H9 (cell line): ENCODE results near the gene ADAM8. TPM values are rescaled to one million over a fixed set of nuclear protein-coding genes. Genes with fewer than 3 reads are reported as not detected.

Source experiments
- DNase-seq: peaks from one replicate; pipeline ENCODE4 v3.0.0-alpha.2; 2017
- H2AFZ ChIP-seq: one replicate; pipeline ENCODE4 v1.6.1; 2013; ENCODE audit warnings: mild to moderate bottlenecking, low read length, control low read depth, moderate library complexity
- H2AK5ac ChIP-seq: 2 replicates; pipeline ENCODE4 v1.6.1; 2013; ENCODE audit warnings: low read length, control low read depth, mixed read lengths; ENCODE audit not compliant: insufficient read length
- H2BK120ac ChIP-seq: one replicate; pipeline ENCODE4 v1.6.1; 2013; ENCODE audit warnings: low read depth, mild to moderate bottlenecking, low read length, control low read depth, inconsistent platforms; ENCODE audit not compliant: poor library complexity, severe bottlenecking
- H2BK12ac ChIP-seq: 2 replicates; pipeline ENCODE4 v1.6.1; 2013; ENCODE audit warnings: low read length, control low read depth, mixed read lengths, low read depth; ENCODE audit not compliant: insufficient read length
- H2BK15ac ChIP-seq: 2 replicates; pipeline ENCODE4 v1.6.1; 2013; ENCODE audit warnings: low read depth, low read length, control low read depth
- H2BK20ac ChIP-seq: one replicate; pipeline ENCODE4 v1.6.1; 2013; ENCODE audit warnings: low read depth, mild to moderate bottlenecking, low read length, control low read depth, inconsistent platforms; ENCODE audit not compliant: poor library complexity, severe bottlenecking
- H2BK5ac ChIP-seq: 2 replicates; pipeline ENCODE4 v1.6.1; 2013; ENCODE audit warnings: low read length, control low read depth, mixed read lengths; ENCODE audit not compliant: insufficient read length
- H3K14ac ChIP-seq: 2 replicates; pipeline ENCODE4 v1.6.1; 2013; ENCODE audit warnings: low read length, control low read depth; ENCODE audit not compliant: insufficient read depth
- H3K18ac ChIP-seq: 2 replicates; pipeline ENCODE4 v1.6.1; 2013; ENCODE audit warnings: low read depth, mild to moderate bottlenecking, mixed read lengths, low read length, control low read depth; ENCODE audit not compliant: insufficient read length
- H3K23ac ChIP-seq: 2 replicates; pipeline ENCODE4 v1.6.1; 2013; ENCODE audit warnings: low read length, control low read depth, mixed read lengths, low read depth; ENCODE audit not compliant: insufficient read length
- H3K23me2 ChIP-seq: 2 replicates; pipeline ENCODE4 v1.6.1; 2013; ENCODE audit warnings: low read depth, mild to moderate bottlenecking, mixed read lengths, low read length, control low read depth; ENCODE audit not compliant: insufficient read length, poor library complexity, severe bottlenecking
- H3K27ac ChIP-seq: 2 replicates; pipeline ENCODE4 v1.5.1; 2013; ENCODE audit warnings: low read length, control low read depth, mixed read lengths, low read depth; ENCODE audit not compliant: insufficient read length
- H3K27me3 ChIP-seq: 2 replicates; pipeline ENCODE4 v1.6.1; 2013; ENCODE audit warnings: low read length, control low read depth, inconsistent platforms; ENCODE audit not compliant: insufficient read depth
- H3K4ac ChIP-seq: 2 replicates; pipeline ENCODE4 v1.6.1; 2013; ENCODE audit warnings: low read depth, mild to moderate bottlenecking, control low read depth, inconsistent platforms, low read length, moderate library complexity
- H3K4me1 ChIP-seq: 2 replicates; pipeline ENCODE4 v1.6.1; 2013; ENCODE audit warnings: low read length, control low read depth, inconsistent platforms; ENCODE audit not compliant: insufficient read depth
- H3K4me2 ChIP-seq: 2 replicates; pipeline ENCODE4 v1.6.1; 2013; ENCODE audit warnings: low read length, control low read depth, mixed read lengths; ENCODE audit not compliant: insufficient read length, insufficient read depth
- H3K56ac ChIP-seq: 2 replicates; pipeline ENCODE4 v1.6.1; 2013; ENCODE audit warnings: low read depth, mild to moderate bottlenecking, mixed read lengths, low read length, control low read depth; ENCODE audit not compliant: insufficient read length
- H3K79me1 ChIP-seq: 2 replicates; pipeline ENCODE4 v1.6.1; 2013; ENCODE audit warnings: low read depth, mild to moderate bottlenecking, moderate library complexity, low read length, control low read depth, inconsistent platforms; ENCODE audit not compliant: insufficient read depth, poor library complexity, severe bottlenecking
- H3K79me2 ChIP-seq: 2 replicates; pipeline ENCODE4 v1.6.1; 2013; ENCODE audit warnings: low read length, control low read depth, inconsistent platforms; ENCODE audit not compliant: insufficient read depth
- H3K9ac ChIP-seq: 2 replicates; pipeline ENCODE4 v1.6.1; 2013; ENCODE audit warnings: low read length, control low read depth, mixed read lengths; ENCODE audit not compliant: insufficient read length; ENCODE audit errors: extremely low read depth
- H3K9me3 ChIP-seq: one replicate; pipeline ENCODE4 v1.6.1; 2013; ENCODE audit warnings: low read depth, low read length, inconsistent platforms; ENCODE audit not compliant: control insufficient read depth
- H3T11ph ChIP-seq: one replicate; pipeline ENCODE4 v1.6.1; 2013; ENCODE audit warnings: mild to moderate bottlenecking, low read length, control low read depth, inconsistent platforms
- H4K20me1 ChIP-seq: one replicate; pipeline ENCODE4 v1.6.1; 2013; ENCODE audit not compliant: control insufficient read depth, insufficient read length, insufficient read depth
- H4K5ac ChIP-seq: 2 replicates; pipeline ENCODE4 v1.6.1; 2013; ENCODE audit warnings: low read depth, mild to moderate bottlenecking, mixed read lengths, low read length, control low read depth; ENCODE audit not compliant: insufficient read length
- H4K8ac ChIP-seq: replicated peaks from 2 replicates; pipeline ENCODE4 v1.6.1; 2013; ENCODE audit warnings: low read length, control low read depth, mixed read lengths, low read depth; ENCODE audit not compliant: insufficient read length
- H4K91ac ChIP-seq: 2 replicates; pipeline ENCODE4 v1.6.1; 2013; ENCODE audit warnings: low read depth, mild to moderate bottlenecking, moderate library complexity, mixed read lengths, low read length, control low read depth; ENCODE audit not compliant: insufficient read length
- H3K27ac Mint-ChIP-seq, 3 experiments: 2 replicates in 2 of 3; 3 replicates in 1 of 3; pipeline ENCODE4 v1.8.0; 2020 to 2021; ENCODE audit warnings: mixed read lengths in 3 of 3, mild to moderate bottlenecking in 1 of 3, moderate library complexity in 1 of 3
- H3K27me3 Mint-ChIP-seq: 2 replicates; pipeline ENCODE4 v1.8.0; 2021; ENCODE audit warnings: low read depth, mild to moderate bottlenecking, moderate library complexity, mixed read lengths
- H3K36me3 Mint-ChIP-seq, 3 experiments: 2 replicates in 2 of 3; 3 replicates in 1 of 3; pipeline ENCODE4 v1.8.0; 2020 to 2021; ENCODE audit warnings: low read depth in 3 of 3, mixed read lengths in 3 of 3; ENCODE audit not compliant: insufficient read depth in 1 of 3
- H3K4me1 Mint-ChIP-seq, 2 experiments: 2 replicates each; pipeline ENCODE4 v1.8.0; 2020; ENCODE audit warnings: mixed read lengths in 2 of 2
- H3K4me3 Mint-ChIP-seq, 2 experiments: 2 replicates in 1 of 2; 3 replicates in 1 of 2; pipeline ENCODE4 v1.8.0; 2020 to 2021; ENCODE audit warnings: mild to moderate bottlenecking in 2 of 2, mixed read lengths in 2 of 2, moderate library complexity in 1 of 2
- H3K9me3 Mint-ChIP-seq, 2 experiments: 2 replicates in 1 of 2; 3 replicates in 1 of 2; pipeline ENCODE4 v1.8.0; 2020; ENCODE audit warnings: mild to moderate bottlenecking in 2 of 2, mixed read lengths in 2 of 2, moderate library complexity in 1 of 2
- WGBS: extraction: QIAGEN DNeasy Blood & Tissue Kit; methylation state at CpG from one replicate; pipeline ENCODE4 v1.1.7; 2013; ENCODE audit warnings: missing lambda C conversion rate, low lambda C conversion rate, mixed read lengths; ENCODE audit not compliant: insufficient read length; ENCODE audit errors: extremely low coverage; 5-methylcytosine and 5-hydroxymethylcytosine counted together
- total RNA-seq: library from RNA; stranded (reverse); gene quantifications from 2 replicates; pipeline ENCODE4 v1.2.1, GENCODE V29; 2021
- TF ChIP-seq, protein P1 (sequence below): fragments of 200-600 bp; sonication (generic); conservative IDR thresholded peaks from 3 replicates; pipeline ENCODE4 v1.8.0; 2021; ENCODE audit warnings: antibody characterized with exemption, mild to moderate bottlenecking

The ADAM8 gene
- total RNA-seq, 1 experiment from 2014 or later = 5.4 TPM

DNA sequence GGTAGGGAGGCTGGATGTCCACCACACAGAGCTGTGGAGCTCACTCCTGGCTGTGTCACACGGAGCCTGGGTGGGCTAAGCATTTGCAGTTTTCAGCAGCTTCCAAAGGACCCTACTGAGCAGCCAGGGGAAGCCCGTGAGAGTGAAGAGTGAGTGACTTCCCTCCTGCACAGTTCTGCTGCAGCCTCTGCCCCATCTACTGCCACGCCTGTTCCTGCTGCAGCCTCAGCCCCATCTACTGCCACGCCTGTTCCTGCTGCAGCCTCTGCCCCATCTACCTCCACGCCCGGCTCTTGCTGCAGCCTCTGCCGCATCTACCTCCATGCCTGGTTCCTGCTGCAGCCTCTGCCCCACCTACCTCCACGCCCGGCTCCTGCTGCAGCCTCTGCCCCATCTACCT is 12.2 kb downstream of the ADAM8 start:
- Histone ChIP-seq H4K91ac (no peak overlapping the region), H4K8ac (no peak overlapping the region), H3T11ph (no peak overlapping the region), H3K23me2 (peaks cover 7% of the 10 kb centered on the region), H3K27me3 (no peaks in the 10 kb centered on the region; the same call in 1 of the 2 replicates), H2AK5ac (no peak overlapping the region), H3K4ac (no peak overlapping the region), H3K27ac (no peak overlapping the region), H2BK15ac (no peak overlapping the region), H2AFZ (no peak overlapping the region), H3K4me2 (no peak overlapping the region), H3K9me3 (no peaks in the 10 kb centered on the region), H4K20me1 (peaks cover 3% of the 10 kb centered on the region), H3K79me2 (no peaks in the 10 kb centered on the region), H3K23ac (no peak overlapping the region), H4K5ac (no peak overlapping the region), H2BK20ac (no peak overlapping the region), H3K4me1 (no peaks in the 10 kb centered on the region), H3K79me1 (no peaks in the 10 kb centered on the region), H2BK5ac (no peak overlapping the region), H2BK120ac (no peak overlapping the region), H3K18ac (no peak overlapping the region), H3K14ac (no peak overlapping the region; the same call in 1 of the 2 replicates), H3K9ac (no peak overlapping the region), H2BK12ac (no peak overlapping the region), H3K56ac (no peak overlapping the region)
- no CpG with 5 or more reads among the region's 9 CpGs for WGBS
- Mint-ChIP-seq H3K36me3 (no peaks in the 10 kb centered on the region), H3K4me1 (peaks cover 3 to 16% of the 10 kb centered on the region in 2 experiments; a peak in 3 of 4 replicates), H3K27ac (no peak overlapping the region), H3K4me3 (no peak overlapping the region; a peak in 1 of 5 replicates), H3K9me3 (no peaks in the 10 kb centered on the region), H3K27me3 (peaks cover 19% of the 10 kb centered on the region)
- no peak for DNase-seq
- TF ChIP-seq, protein P1, sequence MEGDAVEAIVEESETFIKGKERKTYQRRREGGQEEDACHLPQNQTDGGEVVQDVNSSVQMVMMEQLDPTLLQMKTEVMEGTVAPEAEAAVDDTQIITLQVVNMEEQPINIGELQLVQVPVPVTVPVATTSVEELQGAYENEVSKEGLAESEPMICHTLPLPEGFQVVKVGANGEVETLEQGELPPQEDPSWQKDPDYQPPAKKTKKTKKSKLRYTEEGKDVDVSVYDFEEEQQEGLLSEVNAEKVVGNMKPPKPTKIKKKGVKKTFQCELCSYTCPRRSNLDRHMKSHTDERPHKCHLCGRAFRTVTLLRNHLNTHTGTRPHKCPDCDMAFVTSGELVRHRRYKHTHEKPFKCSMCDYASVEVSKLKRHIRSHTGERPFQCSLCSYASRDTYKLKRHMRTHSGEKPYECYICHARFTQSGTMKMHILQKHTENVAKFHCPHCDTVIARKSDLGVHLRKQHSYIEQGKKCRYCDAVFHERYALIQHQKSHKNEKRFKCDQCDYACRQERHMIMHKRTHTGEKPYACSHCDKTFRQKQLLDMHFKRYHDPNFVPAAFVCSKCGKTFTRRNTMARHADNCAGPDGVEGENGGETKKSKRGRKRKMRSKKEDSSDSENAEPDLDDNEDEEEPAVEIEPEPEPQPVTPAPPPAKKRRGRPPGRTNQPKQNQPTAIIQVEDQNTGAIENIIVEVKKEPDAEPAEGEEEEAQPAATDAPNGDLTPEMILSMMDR = no peak
